Measurements from ENCODE around the gene TIGD1.
"Not testable (repeated sequence)": the region's sequence is repeated elsewhere in the genome, so short reads cannot be mapped to it uniquely, and the experiment has no call there.

Gene TIGD1
- total RNA-seq, result 25.9 reads per million, percentile 53 among the genes with 10 or more reads in this experiment

DNA sequence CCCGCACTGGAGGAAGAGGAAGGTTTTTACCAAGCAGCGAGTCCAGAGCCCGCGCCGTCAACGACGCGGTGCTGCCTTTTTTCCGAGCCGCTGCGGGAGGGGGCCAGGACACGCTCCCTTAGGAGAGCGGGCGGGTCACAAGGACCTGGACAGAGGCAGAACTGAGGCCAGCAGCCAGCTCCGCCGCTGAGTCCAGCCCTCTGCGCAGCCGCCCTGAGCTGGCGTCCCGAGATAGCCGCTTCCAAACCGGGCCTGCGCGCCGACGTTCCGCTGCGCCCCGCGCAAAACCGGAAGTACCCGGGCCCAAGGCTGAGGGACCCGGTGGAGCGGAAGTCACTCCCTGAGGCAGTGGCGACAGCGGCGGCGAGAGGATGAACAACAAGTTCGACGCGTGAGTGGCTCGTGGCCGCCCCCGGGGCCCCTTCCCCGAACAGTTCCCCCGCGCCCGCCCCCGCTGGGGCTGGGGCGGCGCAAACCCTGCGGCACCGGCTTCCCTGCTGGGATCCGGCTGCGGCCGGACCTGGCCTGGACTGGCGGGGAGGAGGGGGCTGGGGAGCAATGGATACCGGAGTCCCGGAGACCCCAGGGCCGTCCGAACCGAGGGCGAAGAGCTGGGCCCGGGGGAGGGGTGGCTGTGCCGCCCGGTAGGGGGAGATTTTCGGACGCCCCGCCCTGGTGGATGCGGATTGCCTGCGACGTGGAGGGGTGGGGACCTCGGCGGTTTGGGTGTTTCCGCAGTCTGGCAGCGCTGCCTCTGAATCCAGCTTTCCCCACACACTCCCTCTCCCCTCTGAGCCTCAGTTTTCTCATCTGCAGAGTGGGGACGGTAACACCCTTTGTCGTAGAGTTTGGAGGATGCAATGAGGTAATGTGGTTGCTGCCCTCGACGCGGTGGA, at the start of gene TIGD1, which contains the start of gene EIF4E2:
TSS of gene TIGD1 (minus strand) at position 204 of the 896 bp plus-strand sequence. CDS start 675 bp downstream, outside the sequence.
TSS of gene EIF4E2 (plus strand) at position 336 of the 896 bp plus-strand sequence. CDS start at position 372, 36 bp downstream.
- peak; percentile 87 for DNase-seq

- DNase-seq, result no peak
Measured at GRCh38 chr2:232598293-232598692, 47.9 kb upstream of the TIGD1 start.

GRCh38 chr2:232597362-232598079, 47.2 kb upstream of the TIGD1 start:
- DNase-seq, result no peak

GRCh38 chr2:232593982-232594381, 43.6 kb upstream of the TIGD1 start:
- no peak for DNase-seq

DNA sequence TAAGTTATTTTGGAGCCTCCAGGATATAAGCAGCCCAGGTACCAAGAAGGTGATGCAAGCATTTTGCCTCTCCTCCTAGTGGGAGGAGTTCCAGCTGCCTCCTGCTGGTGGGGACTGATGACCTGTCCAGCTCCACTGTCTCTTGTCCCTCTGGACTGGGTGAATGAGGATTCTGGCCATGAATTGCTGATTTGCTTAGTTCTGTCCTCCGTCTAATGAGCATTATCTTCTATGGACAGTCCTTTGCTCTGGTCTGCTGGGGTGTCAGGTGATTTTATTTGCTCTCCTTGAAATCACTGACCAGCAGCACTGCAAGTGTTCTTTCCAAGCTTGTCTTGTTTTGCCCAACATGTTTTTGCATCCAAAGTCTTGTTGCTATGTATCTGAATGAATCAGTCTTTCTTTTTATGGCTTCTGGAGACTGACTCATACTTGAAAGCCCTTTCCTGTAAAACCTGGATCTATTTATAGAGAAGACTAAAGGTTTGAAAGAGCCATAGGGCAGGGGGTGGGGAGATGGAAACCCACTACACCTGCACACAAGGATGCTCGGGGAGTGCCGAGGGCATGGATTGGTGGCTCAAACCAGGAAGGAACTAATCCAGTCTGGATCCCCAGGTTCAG, 42.5 kb upstream of the TIGD1 start:
- no peak for DNase-seq

- no peak for DNase-seq
Measured at GRCh38 chr2:232588680-232589585, 38.6 kb upstream of the TIGD1 start.

GRCh38 chr2:232588031-232588430, 37.7 kb upstream of the TIGD1 start:
- no peak for DNase-seq

DNA sequence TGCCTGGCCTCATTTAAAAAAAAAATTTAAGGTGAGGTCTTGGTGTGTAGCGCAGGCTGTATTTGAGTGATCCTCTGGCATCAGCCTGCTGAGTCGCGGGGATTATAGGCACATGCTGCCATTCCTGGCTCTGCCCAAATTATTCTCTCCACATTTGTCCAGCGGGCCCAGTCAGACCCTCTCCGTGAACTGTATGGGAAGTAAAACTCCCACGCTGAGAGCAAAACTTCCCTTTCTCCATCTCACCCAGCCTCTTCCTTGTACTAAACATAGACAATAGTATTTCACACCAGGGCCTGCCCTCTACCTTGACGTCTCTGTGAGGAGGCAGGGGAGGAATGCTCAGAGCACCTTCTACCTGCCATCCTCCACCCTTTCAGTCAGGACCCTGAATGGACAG, 37.2 kb upstream of the TIGD1 start:
- no peak for DNase-seq

- no peak for DNase-seq
Measured at GRCh38 chr2:232586943-232587505, 36.7 kb upstream of the TIGD1 start.

GRCh38 chr2:232584238-232584637, 33.9 kb upstream of the TIGD1 start:
- no peak for DNase-seq

DNA sequence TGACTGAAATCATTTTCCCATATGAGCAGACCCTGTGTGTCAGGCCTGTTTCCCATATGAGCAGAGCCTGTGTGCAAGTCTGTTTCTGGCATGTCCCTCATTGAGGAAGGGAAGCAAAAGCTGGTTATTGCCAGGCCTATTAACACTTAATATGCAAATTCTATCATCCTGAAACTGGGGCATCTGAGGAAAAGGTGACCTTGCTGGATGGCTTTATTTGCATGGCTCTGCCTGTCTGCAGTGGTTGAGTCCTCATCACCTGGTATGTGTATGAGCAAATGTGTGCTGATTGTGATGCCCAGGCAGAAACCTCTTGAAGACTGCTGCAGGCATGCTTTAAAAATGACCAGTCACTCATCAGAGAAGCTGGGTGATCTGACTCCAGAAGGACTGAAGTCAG, 31.4 kb upstream of the TIGD1 start:
- DNase-seq, result no peak

DNA sequence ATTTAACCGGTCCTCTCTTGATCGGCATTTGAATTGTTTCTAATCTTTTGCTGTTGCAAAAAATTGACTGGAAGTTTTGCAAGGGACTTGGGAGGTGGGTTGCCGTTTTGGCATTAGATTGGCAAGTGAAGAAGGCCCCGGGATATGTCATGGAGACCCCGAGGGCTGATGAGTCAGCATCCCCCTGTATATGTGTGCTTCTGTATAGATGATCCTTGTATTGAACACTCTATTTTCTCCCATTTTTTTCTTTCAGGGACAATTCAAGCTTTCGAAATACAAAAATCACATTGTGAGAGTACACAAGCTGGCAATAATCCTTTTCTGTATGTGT, 30.3 kb upstream of the TIGD1 start:
- DNase-seq, result no peak

DNA sequence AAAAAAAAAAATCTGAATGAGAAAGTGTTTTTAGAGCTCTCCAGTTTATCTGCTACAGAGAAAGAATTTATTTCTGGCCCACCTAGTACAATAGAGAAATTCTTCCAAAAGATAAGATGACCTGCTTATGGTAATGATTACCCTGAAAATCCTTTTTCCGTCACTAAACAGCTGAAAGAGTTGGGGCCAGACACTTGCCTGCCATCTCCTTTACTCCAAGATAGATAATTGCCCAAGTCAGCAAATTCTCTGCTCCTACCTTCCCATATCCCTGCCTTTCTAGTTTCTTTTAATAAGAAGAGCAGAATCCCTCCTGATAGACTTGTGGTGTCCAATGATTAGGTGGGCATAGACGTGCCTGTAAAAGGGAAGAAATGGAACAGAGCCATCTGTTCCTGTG, 28.3 kb upstream of the TIGD1 start:
- no peak for DNase-seq

DNA sequence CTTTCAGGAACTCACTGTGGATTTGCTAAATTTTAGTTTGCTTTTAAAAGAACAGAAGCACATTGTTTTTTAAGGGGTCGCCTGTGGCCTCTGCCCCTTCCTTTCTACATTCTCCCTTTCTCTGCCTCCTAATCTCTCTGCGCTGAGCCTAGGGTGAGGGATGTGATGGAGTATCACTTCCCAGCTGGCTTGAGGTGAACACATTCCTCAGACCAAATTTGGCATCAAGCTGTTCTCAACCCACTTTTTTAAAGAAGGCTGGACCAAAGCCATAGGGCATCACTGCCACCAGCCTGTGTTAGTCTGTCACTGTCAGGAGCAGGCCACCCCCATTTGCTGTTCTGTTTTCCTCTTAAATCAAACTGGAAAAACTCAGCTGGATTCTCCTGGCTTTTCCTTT, 27.5 kb upstream of the TIGD1 start:
- DNase-seq, result no peak

- no peak for DNase-seq
Measured at GRCh38 chr2:232576995-232577394, 26.6 kb upstream of the TIGD1 start.

DNA sequence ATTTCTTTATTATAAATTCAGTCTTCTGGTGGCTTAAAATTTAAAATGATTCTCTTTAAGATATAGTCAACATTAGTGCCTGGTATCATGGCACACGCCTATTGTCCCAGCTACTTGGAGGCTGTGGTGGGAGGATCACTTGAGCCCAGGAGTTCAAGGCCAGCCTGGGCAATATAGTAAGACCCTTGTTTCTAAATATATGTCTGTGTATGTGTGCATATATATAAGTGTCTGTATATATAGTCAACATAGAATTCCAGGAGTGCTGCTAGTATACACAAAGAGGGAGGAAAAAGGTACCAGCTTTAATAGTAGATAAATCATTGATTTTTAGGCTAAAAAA, 25.0 kb upstream of the TIGD1 start:
- DNase-seq, result no peak

DNA sequence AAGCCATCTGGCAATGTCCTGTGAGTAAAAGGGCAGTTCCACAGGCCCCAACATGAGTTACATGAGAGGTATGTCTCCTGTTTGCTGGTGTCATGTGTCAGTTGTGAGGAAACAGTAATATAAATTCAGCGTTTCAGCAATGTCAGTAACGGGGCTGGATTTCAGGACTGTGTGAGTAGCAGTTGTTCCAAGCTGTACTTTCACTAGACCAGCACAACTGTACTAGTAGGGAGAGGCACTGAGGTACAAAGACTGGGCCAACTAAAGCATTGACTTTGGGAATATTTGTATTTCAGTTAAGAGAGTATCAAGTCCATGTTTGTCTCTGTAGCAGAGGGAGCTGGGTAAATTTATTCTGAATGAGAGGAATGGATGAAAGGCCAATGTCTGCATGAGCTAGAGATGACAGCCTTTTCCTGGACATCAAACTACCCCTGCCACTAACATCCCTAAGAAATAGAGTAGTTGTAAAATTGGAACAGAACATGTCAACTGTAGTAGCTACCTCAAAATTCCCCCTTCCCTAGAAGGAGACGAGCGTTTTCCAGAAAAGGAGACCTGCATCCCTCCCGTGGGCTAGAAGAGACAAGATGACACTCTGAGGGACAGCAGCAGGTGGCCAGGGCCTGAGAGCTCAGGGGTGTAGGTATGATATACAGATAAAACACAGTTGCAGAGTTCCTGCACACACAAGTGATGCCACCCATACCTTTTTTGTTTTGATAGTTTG, 24.5 kb upstream of the TIGD1 start:
- DNase-seq, result no peak

DNA sequence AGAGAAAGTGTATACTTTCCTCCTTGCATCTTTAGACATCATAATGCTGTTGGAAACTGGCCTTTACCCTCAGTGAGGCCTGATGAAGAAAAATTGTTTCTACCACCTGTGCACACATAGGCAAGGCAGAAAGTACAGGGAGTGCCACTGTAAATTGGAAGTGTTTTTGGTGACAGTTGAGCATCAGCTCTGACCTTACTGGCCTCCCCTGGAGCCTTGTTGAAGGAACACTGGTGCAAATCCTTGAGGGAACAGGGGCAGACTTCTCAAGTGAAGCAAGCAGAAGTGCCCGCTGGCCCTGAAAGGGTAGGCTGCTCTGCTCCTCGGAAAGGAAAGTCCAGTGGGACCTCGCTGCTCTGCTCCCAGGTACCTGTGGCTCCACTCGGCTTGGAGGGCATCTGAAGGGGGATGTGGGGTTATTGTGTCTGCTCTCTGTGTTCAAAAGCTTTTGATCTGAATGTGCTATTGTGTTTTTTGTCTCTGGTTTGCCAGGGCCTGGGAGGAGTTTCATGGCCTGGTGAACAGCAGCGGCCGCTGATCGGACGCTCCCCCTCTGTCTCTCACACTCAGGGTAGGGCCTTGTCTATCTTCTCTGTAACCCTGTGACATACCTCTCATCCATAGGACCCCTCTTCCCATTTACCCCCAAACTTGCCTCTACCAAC, 23.5 kb upstream of the TIGD1 start:
- DNase-seq, result no peak

GRCh38 chr2:232573042-232573441, 22.7 kb upstream of the TIGD1 start:
- DNase-seq, result no peak

GRCh38 chr2:232571026-232571474, 20.7 kb upstream of the TIGD1 start:
- DNase-seq, result no peak

GRCh38 chr2:232570481-232570880, 20.1 kb upstream of the TIGD1 start:
- DNase-seq, result not testable (repeated sequence)

All from effector CD4-positive, alpha-beta T cell (primary cell).